Measurements from ENCODE around the gene BNC2.

DNA sequence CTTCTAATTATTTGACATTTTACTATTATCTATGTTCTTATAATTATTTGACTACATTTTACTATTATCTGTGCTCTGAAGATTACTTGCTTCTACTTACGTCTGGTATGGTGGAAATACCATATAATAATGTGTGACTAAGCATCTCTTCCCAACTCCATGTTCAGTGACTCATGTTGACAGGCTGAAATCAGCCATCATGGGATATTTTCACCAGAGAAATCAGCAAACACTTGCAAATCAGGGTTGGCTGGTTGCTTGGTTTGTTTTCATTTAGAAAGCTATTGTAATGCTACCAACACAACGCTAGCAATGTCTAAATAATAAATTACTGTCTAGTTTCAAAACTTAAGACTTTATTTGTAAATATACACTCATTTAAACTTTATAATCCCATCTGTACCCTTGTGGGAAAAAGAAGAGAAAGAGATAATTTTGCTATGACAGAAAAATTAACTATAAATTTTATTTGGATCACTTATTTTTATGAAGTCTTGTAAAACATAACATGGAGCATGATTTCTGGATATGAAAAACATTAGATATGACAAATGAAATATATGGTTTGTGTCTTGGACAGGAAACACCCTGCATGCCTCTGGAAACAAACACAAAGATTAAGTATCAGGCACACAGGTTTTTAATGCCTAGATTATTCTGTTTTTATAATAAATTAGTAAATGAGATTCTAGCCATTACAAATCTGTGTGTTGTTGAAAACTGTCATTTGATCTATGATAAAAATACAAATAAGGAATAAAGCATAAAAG is 337.6 kb downstream of the BNC2 start:
- TF ChIP-seq EZH2 (IDR thresholded peaks at IDR 0.05; ENCODE audit: low read depth) = no peak
- TF ChIP-seq, protein P1, sequence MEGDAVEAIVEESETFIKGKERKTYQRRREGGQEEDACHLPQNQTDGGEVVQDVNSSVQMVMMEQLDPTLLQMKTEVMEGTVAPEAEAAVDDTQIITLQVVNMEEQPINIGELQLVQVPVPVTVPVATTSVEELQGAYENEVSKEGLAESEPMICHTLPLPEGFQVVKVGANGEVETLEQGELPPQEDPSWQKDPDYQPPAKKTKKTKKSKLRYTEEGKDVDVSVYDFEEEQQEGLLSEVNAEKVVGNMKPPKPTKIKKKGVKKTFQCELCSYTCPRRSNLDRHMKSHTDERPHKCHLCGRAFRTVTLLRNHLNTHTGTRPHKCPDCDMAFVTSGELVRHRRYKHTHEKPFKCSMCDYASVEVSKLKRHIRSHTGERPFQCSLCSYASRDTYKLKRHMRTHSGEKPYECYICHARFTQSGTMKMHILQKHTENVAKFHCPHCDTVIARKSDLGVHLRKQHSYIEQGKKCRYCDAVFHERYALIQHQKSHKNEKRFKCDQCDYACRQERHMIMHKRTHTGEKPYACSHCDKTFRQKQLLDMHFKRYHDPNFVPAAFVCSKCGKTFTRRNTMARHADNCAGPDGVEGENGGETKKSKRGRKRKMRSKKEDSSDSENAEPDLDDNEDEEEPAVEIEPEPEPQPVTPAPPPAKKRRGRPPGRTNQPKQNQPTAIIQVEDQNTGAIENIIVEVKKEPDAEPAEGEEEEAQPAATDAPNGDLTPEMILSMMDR (conservative IDR thresholded peaks at IDR 0.05) = no peak

All from PC-9 (cell line).